Measurements from ENCODE around the gene CTXND2.

The CTXND2 gene

DNA sequence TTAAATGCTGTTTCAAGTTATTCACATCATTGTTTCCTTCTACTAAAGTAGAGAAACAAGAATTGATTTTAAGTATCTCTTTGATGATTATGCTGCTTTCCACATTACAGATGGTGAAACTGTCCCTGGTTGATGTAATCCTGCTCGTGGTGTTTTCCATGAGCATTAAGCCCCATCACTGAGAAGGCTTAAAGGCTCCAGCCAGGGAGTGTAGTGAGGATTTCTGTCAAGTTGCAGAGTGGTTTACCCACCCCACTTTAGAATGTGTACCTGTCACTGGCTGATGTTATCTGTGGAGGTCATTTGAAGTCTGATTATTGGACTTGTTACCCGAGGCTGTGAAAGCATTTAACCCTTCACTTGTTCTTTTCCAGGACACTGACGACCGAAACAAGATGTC, 74.8 kb downstream of the CTXND2 start:
- no peak for DNase-seq (ENCODE audit: low read depth)

Data from fibroblast of the conjunctiva (primary cell).